Measurements from ENCODE around the gene HPCAL4. TPM values are rescaled to one million over a fixed set of nuclear protein-coding genes. Genes with fewer than 3 reads are reported as not detected.

HPCAL4 gene
- total RNA-seq, 1 donor from 2014 or later = 0.35 TPM

- no peak for DNase-seq (ENCODE audit: low read depth)
Measured at GRCh38 chr1:39628807-39629350, 62.4 kb downstream of the HPCAL4 start.

Other genes with a start within 250 kb of the HPCAL4 start
- gene BMP8A, start 199.8 kb downstream of the HPCAL4 start, total RNA-seq = 0.51 and 1.7 TPM in 2 replicates
- gene PABPC4, start 114.6 kb downstream of the HPCAL4 start, total RNA-seq = 167 and 184 TPM in 2 replicates
- 84.9 and 91.9 TPM in 2 replicates for gene HEYL, start 51.8 kb downstream of the HPCAL4 start, total RNA-seq
- gene NT5C1A, start 19.3 kb downstream of the HPCAL4 start, total RNA-seq = 2.3 and 4.8 TPM in 2 replicates
- 29.8 and 31.9 TPM in 2 replicates for gene PPIE, start 47.4 kb upstream of the HPCAL4 start, total RNA-seq
- gene OXCT2, start 79.9 kb upstream of the HPCAL4 start, total RNA-seq = 0.16 and 0.88 TPM in 2 replicates
- 4.1 and 5.0 TPM in 2 replicates for gene BMP8B, start 97.4 kb upstream of the HPCAL4 start, total RNA-seq
- gene TRIT1, start 192.1 kb upstream of the HPCAL4 start, total RNA-seq = 30.0 and 51.9 TPM in 2 replicates
- 77.9 and 143 TPM in 2 replicates for gene MYCL, start 210.5 kb upstream of the HPCAL4 start, total RNA-seq